Jurkat, Clone E6-1 (cell line): ENCODE data around the gene GRAP2. TPM values are rescaled to one million over a fixed set of nuclear protein-coding genes. Genes with fewer than 3 reads are reported as not detected.
"Not testable (repeated sequence)": the region's sequence is repeated elsewhere in the genome, so short reads cannot be mapped to it uniquely, and the experiment has no call there.

ENCODE experiments used
- DNase-seq: peaks from one replicate; pipeline ENCODE4 v3.0.0-alpha.2; 2011; ENCODE audit warnings: low read depth, low spot score
- H3K4me3 ChIP-seq: 2 replicates; pipeline ENCODE4 v1.5.1; 2011; ENCODE audit warnings: mild to moderate bottlenecking, low read length, control low read depth, moderate library complexity
- polyA plus RNA-seq: library from polyadenylated mRNA; unstranded; fragments of >200 nt; gene quantifications from one replicate; pipeline ENCODE4 v1.2.1, GENCODE V29; 2012; ENCODE audit warnings: missing spikeins; ENCODE audit not compliant: insufficient read length, insufficient read depth

Gene GRAP2
- polyA plus RNA-seq = 115 TPM

DNA sequence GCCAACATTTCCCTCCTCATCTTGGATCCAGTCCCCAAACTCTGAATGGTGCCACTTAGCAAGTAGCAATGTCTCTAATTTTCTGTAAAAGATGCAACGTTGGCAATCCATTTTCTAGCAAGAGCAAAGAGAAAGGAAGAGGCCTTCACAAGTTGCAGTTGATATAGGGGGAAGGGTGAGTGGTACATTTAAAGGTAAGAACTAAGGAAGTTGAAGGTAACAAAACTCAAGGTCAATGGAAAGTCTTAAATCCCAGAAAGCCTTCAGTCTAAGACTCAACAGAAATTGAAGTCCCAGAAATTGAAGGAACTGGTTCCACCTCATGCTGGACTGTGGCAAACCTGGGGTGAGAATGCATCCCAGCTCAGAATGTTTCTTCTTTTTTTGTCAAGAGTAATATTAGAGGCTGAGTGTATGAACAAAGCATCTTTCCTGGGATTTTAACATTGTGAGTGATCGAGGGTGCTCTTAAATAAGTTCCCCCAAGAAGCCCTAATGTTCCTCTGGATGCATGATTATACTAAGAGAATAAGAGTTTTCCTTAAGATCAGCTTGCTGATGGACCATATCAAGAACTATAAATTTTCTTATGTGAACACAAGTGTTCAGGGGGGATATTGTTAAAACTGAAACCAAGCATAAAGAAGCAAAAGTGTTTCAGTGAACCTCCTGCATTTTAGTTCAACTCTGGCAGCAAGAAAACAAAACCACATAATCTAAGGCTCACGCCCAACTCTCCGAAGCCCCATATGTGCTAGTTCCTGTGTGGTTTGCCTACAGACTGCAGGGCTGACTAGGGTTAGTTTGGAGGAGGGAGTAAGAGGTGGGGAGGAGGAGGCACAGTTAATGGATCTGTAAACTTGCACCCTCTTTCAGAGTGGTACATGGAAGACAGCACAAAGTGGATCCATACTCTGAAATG is at the start of gene GRAP2:
Gene GRAP2, plus strand, starts transcription at position 779 of the 922 bp plus-strand sequence. CDS start 46,023 bp downstream, outside the sequence.
- H3K4me3 ChIP-seq = peak within 1 kb of the TSS; percentile 52
- DNase-seq = peak; percentile 97

DNA sequence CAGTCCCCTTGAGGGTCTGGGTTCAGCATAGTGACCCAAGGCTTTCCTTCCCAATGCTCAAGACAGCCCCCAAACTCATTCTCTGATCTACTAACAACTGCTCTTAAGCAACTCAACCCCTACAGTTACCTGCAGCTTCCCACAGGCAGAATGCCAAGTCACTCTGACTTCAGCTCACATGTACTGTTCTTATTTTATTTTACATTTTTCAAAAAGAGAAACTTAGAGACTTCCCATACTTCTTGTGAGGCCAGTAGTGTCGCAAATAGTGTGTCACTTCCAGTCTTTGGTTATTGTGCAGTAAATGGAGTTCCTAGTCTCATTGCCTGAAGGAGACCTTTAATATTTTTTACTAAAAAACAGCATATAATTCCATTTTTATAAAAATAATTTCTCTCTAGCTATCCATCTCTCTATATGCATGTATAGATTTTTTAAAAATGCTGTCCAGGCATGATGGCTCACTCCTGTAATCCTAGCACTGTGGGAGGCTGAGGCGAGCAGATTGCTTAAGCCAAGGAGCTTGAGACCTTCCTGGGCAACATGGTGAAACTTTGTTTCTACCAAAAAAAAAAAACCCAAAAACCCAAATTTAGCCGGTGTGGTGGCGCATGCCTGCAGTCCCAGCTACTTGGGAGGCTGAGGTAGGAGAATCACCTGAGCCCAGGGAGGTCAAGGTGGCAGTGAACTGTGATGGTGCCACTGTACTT is 49.1 kb upstream of the GRAP2 start:
- DNase-seq = no peak
- no peak overlapping the region for H3K4me3 ChIP-seq

DNA sequence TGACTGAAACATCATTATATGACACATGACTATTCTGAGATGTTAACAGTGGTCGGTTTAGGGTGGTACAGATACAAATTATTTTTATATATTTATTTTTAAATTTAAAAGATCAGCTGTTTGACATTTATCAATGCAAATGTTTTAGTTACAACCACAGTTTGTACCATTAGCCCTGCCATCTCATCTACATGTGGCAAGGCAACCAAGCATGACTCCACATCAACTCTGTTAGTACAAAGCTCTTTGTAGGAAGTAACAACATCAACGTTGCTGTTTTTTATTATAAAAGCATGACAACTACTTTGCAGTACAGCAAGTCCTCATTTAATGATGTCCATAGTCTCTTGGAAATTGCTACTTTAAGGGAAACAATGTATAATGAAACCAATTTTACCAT is 48.1 kb upstream of the GRAP2 start:
- no peak for DNase-seq
- no peak overlapping the region for H3K4me3 ChIP-seq

DNA sequence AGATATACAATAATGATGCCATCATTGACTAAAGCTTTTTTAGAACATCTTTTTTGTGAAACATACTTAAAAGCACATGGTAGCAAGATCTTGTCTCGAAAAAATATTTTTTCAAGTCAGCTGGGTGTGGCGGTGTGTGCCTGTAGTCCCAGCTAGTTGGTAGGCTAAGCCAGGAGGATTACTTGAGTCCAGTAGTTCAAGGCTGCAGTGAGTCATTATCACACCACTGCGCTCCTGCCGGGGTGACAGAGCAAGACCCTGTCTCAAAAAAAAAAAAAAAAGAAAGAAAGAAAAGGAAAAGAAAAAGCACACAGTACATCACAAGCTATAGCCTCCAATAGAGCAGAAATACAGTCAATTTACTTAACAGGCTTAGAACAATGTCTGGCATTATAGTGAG is 44.3 kb upstream of the GRAP2 start:
- H3K4me3 ChIP-seq = no peak overlapping the region
- no peak for DNase-seq

DNA sequence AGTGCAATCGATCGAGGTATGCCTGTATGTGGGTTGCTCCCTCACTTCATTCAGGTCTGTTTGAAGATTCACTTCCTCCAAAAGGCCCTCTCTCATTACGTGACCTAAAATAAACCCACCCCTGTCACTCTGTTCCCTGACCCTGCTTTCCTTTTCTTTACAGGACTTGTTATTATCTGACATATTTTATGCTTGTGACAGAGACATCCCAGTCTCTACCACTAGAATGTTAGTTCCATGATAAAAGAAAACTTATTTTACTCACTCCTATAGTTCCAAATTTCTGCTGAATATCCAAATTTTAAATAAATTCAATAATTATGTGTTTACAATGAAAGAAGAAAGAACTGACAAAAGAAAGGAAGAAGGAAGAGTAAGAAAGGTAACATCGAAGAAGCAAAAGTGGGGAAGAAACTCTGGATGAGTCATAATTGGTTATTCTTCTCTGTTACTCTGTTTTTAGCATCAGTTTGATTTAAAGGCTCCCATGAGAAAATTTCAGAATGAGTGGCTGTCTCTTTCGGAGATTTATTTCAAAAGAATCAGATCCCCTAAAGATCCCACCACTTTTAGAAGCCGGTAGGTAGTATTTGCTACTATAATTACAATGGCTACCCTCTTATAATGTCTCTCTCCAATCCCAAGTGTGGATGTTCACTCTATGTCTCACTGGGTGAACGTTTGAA is 40.8 kb upstream of the GRAP2 start:
- peak; percentile 6 for DNase-seq
- H3K4me3 ChIP-seq = no peak overlapping the region

DNA sequence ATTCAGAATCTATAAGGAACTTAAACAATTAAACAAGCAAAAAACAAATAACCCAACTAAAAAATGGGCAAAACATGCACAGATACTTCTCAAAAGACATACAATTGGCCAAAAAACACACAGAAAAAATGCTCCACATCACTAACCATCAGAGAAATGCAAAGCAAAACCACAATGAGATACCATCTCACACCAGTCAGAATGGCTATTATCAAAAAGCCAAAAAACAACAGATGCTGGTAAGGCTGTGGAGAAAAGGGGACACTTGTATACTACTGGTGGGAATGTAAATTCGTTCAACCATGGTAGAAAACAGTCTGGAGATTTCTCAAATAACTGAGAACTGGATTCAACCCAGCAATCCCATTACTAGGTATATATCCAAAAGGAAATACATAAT is 32.1 kb upstream of the GRAP2 start:
- no peak for DNase-seq
- H3K4me3 ChIP-seq = no peak overlapping the region

DNA sequence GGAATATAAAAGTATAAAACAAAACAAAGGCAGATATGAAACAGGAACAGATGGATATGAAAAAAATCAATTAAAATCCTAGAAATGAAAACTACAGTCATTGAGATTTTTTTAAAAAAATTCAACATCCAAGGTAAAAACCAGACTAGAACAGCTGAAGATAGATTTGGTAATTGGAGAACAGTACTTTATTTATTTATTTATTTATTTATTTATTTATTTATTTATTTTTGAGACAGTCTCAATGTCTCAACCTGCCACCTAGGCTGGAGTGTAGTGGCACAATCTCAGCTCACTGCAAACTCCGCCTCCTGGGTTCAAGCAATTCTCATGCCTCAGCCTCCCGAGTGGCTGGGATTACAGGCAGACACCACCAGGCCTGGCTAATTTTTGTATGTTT is 31.1 kb upstream of the GRAP2 start:
- not testable (repeated sequence) for DNase-seq, H3K4me3 ChIP-seq

DNA sequence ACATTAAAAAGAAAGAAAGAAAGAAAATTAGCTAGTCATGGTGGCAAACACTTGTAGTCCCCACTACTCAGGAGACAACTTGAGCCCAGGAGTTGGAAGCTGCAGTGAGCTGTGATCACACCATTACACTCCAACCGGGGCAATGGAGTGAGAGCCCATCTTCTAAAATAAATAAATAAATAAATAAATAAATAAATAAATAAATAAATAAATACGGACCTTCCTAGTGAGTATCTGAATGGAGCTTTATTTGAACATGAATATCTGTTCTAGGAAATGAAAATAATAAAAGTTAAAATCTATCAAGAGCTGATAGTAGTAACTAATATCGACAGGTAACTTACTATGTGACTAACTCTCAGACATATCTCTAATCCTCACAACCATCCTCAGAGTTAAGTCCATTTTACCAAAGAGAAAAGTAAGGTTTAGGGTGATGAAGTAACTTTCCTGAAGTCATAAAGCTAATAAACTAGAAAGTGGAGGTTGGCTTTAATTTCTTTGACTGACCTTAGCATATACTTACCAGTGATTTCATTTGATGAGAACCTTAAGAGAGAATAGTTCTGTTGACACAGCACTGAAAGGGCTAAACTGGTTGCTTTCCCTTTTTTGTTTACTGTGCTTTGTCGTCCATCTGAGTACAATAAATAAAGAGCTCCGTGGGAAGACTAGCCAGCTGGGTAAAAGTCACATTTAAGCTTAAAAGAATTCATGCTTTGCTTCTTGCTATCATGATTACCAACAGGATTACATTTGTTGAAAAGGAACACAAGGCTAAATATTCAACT is 29.7 kb upstream of the GRAP2 start:
- H3K4me3 ChIP-seq = no peak overlapping the region
- DNase-seq = no peak

DNA sequence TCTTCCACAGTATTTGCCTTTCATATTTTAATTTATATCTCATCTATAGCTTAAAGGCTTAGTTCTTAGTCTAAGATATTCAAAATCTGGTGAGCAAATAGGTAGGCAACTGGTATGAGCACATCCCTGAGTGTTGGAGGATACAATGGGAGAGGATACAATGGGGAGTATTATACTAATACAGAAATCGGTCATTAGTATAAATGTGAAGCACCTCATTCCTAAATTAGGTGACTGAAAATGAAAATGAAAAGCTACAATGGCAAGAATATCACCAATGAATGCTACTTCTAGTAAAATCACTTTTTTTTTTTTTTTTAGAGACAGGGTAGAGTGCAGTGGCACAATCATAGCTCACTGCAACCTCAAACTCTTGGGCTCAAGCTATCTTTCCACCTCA is 28.3 kb upstream of the GRAP2 start:
- no peak overlapping the region for H3K4me3 ChIP-seq

DNA sequence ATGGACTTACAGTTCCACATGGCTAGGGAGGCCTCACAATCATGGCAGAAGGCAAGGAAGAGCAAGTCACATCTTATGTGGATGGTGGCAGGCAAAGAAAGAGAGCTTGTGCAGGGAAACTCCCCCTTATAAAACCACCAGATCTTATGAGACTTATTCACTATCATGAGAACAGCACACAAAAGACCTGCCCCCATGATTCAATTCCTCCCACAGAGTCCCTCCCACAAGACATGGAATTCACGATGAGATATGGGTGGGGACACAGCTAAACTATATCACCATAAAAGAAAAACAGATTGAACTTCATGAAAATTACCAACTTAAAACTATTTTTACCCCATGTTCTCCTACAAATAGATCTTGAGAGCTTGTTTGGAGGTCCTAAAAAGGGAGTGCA is 26.9 kb upstream of the GRAP2 start:
- no peak overlapping the region for H3K4me3 ChIP-seq
- no peak for DNase-seq

More for the DNA sequence above, 28.3 kb upstream of the GRAP2 start:
- no peak for DNase-seq

DNA sequence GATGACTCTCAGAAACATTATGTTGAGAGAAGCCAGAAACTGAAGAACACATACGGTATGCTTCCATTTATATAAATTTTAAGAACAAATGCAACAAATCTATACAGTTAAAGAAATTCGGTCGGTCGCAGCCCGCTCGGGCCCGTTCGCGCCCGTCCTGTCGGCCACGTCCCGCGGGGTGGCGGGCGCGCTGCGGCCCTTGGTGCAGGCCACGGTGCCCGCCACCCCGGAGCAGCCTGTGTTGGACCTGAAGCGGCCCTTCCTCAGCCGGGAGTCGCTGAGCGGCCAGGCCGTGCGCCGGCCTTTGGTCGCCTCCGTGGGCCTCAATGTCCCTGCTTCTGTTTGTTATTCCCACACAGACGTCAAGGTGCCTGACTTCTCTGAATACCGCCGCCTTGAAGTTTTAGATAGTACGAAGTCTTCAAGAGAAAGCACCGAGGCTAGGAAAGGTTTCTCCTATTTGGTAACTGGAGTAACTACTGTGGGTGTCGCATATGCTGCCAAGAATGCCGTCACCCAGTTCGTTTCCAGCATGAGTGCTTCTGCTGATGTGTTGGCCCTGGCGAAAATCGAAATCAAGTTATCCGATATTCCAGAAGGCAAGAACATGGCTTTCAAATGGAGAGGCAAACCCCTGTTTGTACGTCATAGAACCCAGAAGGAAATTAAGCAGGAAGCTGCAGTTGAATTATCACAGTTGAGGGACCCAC is 25.6 kb upstream of the GRAP2 start:
- H3K4me3 ChIP-seq, DNase-seq: not testable (repeated sequence)

DNA sequence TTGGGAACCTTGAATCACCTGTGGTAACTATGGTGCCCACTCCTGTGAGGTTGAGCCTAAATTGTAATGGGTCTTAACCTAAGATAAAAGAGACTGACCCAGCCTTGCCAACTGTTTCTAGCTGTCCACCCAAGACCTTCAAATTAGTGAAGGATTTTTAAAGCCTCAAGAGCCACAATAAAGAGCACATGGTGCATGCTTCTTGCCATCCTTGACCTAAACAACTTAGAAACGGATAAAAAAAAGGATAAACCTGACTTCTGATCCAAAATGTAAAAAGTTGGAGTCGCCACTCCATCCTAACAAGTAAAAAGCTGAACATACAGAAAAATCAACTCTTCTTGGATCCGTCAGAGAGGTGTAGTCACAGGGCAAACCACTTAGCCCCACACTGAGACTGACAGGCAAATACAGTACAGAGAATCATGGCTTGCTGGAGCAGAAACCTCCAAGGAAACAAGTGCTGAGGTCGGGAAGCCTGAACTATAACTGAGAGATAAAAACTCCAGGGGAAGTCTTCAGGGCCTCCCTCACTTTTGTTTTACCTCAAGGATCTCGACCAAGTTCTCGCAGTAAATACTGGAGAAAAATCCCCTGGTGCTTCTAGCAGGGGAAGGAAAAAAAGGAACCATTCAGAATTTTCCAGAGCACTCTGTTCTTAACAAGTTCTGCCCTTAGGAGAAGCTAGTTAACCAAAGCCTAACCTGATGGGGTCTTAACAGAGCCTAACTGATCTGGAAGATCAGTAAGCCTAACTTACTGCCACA is 23.6 kb upstream of the GRAP2 start:
- no peak overlapping the region for H3K4me3 ChIP-seq
- no peak for DNase-seq

DNA sequence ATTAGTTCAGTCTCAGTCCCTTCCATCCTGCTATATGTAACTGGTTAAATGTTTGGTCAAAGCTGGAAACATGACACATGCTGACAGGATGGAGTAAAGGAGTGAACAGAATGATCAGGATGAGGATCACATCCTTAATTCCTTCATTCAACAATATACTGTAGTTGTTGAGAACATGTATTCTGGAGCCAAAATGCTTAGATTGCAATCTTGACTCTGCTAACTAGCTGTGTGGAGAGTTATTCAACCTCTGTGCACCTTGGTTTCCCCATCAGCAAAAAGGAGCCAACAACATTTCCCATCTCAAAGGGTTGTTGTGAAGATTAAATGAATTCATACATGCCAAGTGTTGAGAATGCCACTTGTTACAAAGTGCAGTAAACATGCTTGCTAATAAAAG is 20.2 kb upstream of the GRAP2 start:
- H3K4me3 ChIP-seq = no peak overlapping the region
- DNase-seq = no peak

DNA sequence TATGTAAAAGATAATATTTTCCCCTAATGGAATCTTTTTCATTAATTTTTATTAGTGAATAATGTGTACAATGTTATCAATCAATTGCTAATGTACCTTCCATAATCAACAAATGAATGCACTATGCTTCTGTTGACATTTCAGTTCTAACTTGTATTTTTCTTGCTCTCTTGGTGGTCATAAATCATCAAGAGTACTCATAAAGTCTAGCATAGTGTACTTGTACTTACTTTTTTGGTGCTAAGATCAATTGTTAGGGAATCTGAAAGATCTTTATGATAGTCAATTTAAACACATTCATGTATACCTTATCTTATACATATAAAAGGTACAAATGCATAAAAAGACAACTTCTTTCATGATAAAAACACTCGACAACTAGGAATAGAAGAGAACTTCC is 17.8 kb upstream of the GRAP2 start:
- no peak for DNase-seq
- H3K4me3 ChIP-seq = no peak overlapping the region

DNA sequence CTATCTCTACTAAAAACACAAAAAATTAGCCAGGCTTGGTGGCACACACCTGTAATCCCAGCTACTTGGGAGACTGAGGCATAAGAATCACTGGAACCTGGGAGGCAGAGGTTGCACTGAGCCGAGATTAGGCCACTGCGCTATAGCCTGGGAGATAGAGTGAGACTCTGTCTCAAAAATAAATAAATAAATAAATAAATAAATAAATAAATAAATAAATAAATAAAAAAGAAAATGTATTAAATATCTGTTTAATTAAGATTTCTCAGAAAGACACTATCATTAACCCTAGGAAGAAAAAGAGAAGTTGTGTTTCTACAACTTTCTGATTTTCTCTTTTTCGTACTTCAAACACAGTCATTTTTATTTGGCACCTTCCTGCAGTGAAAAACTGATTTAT is 11.0 kb upstream of the GRAP2 start:
- H3K4me3 ChIP-seq, DNase-seq: not testable (repeated sequence)

DNA sequence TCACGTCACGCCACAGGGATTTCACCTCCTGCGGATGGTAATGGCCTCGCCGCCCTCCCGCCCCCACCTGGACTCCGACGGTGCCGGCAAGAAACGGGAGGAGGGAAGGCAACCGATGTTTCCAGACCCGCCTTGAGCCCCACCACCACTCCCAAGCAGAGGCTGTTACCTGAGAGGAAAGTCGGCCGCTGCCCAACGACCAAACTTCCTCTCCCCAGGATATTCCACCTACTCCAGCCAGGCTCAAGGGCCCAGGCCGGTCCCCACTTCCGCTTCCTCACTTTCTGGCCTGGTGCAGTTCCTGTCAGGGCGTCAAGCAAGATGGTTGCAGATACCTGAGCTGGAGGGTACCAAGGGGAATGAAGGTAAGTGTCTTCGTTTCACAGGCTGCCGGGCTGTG is 7.4 kb upstream of the GRAP2 start, which contains the start of gene ENTHD1:
Gene ENTHD1, minus strand, starts transcription at position 235 of the 400 bp plus-strand sequence. CDS start 6,012 bp downstream, outside the sequence.
- H3K4me3 ChIP-seq = no peak within 1 kb of the TSS
- no peak for DNase-seq

DNA sequence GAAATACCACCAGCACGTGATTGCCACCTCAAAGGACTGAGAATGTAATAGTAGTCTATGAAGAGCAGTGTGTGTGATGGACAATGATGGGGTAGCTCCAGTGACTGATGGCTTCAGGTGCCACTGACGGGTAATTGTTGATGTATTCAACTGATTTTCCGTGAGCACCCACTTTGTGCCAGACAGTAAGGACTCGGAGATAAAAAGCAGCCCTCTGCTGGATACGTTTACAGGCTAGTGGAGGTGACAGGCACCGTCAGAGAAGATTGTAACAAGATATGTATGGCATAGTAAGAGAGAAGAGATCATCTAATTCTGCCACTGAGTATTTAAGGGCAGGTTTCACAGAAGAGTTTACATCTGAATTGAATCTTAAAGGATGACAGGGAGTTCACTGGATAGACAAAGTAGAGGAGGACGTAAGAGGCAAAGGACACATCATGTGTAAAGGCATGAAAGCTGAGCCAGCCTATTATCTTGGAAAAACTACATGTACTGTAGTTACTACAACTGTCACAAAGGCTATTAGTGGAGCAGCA is 6.3 kb upstream of the GRAP2 start:
- no peak for DNase-seq
- no peak overlapping the region for H3K4me3 ChIP-seq
